ENCODE results near the gene TMEM209.

TMEM209 gene

DNA sequence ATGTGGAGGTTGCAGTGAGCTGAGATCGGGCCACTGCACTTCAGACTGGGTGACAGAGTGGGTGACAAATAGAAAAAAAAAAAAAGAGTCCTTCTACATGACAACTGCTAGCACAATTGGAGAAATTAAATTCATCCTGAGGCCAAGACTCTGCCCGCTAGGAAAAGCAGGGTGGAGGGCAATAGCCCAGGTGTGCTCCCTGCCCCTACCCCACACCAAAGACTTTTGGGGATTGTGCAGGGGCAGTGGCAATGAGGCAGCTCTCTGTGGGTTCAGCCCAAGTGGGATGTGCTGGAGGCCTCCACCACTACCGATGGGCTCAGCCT is 61.3 kb downstream of the TMEM209 start:
- DNase-seq (ENCODE audit: low spot score): no peak

DNA sequence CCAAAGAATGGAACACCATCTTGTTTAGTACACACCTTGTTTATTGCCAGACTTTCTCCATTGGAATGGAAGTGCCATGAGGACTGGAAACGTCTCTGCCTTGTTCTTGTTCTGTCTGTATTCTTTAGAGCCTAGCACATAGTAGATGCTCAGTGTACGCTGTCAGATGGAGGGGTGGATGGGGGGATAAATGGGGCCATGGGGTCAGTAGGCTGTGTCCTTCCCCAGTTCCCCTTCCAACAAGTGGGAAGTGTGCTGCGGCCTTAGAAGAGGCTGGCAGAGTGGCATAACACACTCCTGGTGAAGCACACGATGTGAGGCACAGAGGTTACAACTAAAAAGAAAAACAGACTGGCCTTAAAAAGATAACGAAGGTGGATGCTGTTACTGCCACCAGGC is 61.9 kb downstream of the TMEM209 start:
- DNase-seq (ENCODE audit: low spot score): no peak

DNA sequence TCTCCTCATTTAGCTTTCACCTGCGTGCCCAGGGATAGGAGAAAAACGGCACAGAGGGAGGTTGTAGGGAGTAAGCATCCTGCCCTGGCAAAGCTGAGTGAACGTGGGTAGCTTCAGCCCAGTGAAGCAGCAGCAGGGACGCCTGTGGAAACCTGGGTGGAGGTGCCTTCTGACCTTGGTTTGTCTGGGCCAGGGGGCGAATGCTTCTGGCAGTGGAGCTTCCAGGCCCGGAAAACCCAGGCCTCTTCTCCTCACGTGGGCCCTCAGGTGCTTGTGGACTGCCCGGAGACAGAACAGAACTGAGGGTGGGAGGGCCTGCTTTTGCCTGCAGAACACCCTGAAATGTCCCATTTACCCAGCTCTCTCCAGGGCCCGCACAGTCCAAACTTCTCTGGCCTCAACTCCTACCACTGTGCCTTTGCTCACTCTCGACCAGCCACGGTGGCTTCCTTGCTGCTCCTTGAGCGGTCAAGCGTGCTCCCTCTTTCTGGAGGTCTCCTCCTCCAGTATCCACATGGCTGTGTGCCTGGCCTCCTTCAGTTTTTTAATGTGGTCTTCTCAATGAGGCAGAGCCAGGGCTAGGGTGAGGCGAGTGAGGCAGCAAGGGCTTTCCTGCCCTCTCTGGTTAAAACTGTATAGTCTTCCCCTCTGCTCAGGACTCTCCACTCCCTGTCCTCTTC is 62.4 kb downstream of the TMEM209 start:
- DNase-seq (ENCODE audit: low spot score): no peak

DNA sequence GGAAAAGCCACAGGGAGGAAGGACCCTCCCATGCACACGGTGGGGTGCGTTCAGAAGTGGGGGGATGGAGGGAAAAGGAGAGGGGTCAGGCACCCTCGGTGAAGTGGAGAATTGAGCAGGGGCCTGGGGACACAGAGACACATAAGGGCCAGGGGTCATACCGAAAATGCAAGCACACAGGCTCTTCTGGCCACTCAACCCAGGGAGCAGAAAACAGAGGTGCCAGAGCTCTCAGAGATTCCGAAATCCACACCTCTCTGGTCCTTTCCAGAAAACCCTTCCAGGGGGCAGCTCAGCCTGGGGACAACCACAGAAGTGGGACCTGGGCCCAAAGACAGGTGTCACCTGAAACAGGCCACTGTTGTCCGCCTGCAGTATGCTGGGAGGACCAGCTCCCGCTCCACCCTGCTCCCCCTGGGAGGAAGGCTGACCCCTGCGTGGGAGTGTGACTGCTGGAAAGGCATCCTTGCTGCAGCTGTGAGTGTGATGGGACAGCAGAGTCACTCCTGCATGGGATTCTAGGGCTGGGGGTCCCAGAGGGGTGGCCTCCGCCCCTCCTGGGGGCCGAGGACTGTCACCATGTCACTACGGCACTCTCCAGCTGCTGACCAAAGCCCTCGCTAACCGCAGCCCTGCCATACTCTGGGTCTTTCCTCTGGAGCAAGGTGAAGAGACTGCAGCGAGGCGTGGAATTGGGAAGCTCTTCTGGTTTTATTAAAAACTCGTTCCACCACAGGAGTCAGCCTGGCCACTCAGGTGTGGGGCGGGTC is 63.1 kb downstream of the TMEM209 start:
- no peak for DNase-seq (ENCODE audit: low spot score)

DNA sequence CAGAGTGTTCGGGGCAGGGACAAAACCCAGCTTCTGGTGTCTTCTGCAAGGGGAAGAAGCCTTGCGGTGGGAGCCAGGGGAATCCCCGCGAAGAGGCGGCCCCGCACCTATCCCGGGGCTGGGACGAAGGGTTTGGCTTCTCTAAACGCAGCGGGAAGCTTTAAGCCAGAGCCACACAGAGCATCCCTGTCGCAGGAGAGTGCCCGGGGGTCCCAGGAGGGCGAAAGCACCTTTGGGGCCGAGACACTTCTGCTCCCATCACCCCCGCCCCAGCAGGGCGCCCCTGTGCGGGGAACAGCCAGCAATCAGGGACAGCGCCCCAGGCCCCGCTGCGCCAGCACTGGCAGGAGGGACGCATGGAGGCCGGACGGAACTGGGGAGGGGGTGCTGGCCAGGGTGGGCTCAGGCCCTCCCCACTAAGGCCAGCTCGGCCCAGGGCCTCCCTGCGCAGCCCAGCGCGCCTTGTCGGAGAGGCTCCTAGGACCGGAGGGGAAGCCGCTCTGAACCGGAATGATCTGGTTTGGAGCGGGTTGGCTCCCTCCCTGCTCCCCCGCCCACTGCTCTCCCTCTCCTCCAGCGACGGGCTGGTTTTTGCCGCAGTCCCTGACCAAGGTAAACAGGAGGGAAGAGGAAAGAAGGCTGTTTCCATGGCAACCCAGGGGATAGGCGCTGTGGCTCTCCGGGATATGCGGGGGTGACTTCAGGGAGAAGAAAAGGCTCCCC is 63.9 kb downstream of the TMEM209 start:
- peak; percentile 13 for DNase-seq (ENCODE audit: low spot score)

DNA sequence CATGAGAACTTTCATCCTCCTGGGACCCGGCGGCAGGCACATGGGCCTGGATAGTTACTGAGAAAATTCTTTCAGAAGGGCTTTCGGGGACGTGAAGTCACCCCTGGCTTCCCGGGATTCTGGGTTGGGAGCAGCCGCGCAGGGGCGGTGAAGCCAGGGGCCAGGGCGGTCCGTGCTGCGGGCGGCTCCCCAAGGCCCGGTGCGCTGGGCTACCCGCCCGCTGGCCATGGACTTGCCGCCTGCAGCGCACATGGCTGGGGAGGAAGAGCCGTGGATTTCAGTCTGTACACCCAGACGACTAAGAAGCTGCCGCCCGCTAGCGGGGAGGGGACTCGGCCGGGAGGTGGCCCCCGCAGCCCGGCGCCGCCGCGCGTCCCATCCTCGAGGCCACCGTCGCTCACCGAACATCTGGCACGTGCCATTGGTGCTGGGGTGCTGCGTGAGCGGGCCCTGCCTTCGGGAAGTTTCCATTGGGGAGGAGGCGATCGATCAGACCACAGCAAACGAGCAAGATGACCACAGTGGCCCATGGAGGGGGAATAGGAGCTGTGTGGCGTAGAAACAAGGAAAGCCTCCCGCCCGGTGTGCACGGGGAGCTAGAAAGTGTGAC is 64.5 kb downstream of the TMEM209 start:
- no peak for DNase-seq (ENCODE audit: low spot score)

DNA sequence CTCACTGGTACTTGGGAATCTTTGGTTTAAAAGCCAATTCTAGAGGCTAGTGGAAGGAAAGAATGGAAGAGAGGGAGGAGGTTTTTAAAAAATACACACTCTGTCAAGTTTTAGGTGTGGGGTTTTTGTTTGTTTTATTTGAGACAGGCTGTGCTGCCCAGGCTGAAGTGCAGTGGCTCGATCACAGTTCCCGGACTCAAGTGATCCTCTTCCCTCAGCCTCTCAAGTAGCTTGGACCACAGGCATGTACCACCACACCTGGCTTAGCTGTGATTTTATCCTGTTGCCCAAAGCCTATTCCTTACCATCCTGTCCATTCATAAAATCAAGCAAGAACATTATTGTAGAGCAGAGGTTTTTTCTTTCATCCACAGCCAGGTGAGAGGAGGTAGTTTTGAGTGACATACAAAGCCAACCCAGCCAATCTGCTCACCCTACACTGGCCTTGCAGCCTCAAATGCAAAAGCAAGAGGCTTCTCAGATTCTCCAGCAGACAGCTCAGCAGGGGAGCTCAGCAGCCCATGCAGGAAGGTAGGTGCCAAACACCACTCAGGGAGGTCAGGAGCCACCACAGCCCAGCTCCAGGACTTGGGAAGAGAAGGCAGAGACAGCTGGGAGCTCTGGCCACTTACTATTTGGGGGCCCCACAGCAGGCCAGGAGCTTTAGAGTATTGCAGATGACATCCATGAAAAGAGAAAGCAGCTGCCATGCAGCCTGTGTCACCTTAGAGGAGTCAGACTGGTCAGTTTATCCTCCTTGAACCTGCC is 65.8 kb downstream of the TMEM209 start:
- no peak for DNase-seq (ENCODE audit: low spot score)

DNA sequence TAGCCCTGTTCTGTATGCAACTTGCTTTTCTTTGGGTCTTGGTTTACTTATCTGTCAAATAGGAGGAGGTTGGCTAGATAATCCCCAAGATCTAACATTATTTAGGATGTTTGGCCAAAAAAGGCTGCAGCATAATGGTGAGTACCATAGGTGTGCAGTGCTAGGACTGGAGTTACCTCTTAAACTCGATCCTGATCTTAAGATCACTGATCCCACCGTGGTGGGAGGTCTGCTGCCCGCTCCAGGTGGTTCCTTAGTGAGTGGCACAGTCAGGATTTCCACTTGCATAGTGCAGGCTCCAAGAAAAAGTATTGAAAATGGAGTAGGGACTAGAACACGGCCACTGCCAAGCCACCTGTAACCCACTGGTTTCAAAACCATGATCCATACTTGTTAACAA is 68.0 kb downstream of the TMEM209 start:
- DNase-seq (ENCODE audit: low spot score): no peak

DNA sequence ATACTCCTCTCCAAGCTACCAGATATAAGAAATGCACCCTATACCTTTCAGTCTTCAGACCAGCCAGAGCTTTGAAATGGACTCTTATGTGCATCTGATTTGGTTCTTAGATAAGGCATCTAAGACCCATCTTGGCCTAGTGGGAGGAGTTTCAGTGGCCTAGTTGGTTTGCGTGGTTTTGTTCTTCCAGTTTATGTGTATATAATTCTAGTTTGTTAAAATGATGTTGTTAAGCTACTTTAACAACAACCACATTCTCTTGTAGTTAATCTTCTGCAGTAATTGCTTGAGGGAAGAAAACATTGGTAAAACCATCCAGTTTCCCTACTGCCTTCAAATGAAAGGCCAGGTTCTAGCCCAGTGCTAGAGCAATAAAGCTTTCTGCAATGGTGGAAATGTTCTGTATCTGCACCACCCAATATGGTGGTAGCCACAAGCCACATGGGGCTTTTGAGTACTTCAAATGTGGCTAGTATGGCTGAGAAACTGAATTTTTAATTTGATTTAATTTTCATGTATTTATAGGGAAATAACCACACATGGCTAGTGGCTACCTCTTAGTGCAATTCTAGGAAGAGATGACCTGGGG is 68.5 kb downstream of the TMEM209 start:
- DNase-seq (ENCODE audit: low spot score): no peak

DNA sequence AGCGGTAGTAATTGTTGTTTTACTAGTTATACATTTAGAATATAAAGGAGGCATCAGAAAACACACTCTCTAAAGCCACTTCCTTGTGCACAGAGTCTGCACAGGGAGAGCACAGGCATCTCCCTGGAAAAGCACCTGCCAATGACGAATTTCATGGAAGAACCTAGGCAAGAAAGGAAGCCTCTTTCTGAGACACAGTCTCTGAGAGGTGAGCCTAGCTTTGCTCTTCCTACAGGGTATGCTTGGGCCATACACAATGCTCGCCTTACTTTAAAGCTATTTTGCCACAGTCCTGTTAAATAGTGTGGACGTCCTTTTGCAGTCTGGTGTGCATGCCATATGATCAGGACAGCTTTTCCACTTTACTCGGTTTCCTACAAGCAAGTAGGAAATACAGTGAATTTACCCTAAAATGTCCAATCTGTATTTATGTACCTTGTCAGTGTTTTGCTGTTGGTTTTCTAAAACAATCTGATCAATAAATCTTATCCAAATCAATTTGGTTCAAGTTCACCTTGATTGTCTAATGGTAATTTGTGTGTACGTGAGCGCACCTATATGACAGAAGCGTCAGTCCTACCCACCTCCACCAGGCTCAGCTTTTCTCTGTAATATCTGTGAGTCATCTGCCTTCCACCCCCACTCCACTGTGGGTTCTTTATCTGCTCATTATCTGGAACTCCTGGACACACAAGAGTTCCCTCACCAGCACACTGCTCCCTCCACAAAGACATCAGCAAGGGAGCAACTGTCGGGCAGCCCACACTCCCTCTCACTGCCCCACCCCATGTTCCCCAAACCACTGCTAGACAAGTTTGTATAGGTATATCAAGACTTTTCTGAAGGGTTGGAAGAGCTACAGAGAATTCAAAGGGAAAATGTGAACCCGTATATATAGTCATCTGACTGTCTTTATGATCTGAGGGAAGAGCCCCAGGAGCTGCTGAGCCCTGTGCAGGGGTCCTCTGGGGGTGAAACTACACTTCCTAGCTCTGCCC is 69.7 kb downstream of the TMEM209 start:
- DNase-seq (ENCODE audit: low spot score): no peak

DNA sequence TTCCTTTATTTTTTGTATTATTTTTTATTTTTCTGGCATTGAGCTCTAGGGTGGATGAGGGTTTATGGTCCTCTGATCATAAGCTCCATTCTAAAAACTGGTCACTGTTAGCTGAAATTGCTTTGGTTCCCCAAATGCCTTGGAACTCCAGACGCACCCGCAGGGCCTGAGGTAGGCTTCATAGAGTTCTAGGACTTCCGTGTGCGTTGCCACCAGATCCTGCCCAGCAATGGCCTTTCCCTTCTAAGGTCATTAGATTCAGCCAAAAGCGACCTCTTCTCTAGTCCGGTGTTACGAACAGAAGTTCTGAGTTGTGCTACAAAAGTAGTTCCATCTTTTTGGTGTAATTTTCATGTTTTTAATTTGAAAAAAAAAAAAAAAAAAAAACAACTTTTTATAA is 70.5 kb downstream of the TMEM209 start:
- no peak for DNase-seq (ENCODE audit: low spot score)

DNA sequence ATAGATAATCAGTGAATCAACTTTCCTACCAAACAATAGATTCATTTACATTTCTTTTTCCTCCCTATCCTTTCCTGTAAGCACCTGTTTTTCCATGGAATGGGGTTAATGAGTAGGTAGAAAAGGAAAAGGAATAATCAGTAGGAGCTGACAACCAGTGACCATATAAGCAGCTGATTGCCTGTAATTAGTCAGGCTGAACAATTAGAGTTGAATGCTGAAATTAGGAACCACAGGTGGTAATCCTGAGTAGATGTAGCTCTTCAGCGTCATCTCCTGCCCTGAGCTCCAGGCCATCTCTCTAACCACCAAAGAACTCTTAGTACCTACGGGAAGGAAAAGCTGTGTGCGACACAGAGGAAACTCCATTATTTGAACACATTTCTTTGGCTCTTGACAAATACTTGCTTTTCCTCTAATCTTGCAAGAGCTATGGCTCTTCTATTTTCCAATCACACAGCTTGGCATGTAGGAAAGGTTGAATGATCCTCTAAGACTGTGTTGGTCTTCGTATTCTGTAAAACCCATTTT is 71.0 kb downstream of the TMEM209 start:
- no peak for DNase-seq (ENCODE audit: low spot score)

DNA sequence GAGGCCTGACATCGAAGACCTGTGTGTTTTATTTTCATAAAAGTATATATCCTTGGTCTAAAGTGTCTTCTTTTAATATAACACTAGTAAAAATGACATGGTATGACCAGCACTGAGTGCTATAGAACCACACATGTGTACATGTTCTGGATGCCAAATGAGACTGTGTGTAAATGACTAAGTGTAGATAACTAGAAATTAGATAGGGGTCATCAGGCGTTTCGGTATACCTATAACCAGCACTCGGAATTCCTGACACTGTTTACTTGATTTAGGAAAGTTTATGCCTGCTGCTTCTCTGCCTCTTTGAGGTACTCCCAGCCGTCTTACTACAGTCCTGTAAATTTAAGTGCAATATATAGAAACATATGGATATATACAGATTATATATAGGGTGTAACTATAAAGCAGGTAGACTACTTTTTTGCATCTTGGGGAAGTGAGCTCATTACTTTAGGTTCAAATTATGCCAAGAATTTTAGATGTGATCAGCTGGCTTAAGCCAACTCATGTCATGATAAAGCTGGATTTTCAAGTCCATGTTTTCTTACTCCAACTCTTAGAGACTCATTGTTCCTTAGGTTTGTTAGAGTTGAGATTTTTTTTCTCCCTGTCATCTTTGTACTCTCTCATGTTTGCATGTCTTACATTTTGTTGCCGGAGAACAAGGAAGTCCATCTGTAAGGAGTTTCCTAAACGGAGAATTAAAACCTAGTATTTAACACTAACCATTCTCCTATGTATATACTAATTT is 72.0 kb downstream of the TMEM209 start:
- DNase-seq (ENCODE audit: low spot score): no peak

DNA sequence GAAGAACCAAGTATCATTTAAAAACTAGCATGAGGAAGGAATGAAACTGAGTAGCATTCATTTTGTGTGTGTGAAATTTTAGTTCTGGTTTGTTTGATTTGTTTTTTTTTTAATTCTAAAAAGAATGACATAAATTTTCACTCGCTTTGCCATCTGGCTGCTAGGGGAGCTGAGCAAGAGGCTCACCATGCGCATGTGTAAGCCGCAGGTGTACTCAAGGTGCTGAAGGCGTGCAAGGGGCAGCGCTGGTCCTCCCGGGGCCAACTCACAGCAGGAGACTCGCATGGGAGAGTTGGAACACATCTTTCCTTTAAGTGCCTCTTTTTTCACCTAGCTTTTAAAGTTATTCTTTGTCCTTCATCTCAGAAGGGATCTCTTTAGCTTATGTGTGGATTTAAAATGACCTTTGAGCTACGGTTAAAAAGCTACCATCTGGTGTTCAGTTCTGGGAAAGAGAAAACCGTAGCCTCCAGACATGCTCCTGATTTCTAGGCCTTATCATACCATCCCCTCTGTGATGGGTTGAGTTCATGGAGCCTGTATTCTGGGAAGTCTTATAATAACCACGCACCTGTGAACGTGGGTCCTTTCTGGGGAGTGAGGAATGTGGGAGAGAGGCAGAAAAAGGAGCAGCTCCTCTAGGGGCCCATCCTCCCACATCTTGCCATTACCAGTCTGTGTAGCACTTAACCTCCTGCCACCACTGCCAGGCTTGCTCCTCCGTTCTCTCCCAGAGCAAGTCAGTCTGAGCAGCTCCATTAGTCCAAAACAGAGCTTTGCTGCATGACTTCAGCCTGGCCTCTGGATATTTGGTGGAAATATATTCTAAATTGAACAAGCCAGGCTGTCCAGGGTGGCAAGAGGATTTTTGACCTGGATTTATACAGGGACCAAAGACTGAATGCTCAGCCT is 73.0 kb downstream of the TMEM209 start:
- no peak for DNase-seq (ENCODE audit: low spot score)

DNA sequence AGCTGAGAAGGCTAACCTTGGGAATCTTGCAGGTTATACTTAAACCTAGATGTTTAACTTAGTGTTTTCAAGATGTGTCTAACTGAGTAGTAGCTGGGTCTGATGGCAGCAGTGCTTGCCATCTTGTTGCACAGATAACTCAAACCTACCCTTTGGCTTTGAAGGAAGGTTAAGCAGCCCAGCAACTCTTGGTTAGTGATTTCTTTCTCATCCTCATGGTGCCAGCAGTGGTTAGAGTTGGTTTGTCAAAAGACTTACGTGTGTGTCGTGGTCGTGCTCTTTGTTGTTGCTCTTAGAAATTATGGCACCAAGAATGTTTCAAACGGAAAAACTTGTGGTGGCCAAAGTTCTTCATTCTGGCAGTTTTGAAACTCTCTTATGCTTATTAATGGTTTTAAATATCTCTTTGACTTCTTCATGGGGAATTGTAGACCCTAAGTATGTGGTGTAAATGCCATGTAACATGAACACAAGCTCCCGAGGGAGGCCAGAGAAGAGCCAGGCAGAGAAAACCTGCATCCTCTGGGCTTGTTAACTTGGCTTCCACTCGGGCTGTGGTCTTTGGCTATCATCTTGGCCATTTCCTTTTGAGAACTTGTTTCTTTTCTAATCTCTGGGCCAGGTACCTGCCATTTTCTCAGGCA is 73.9 kb downstream of the TMEM209 start:
- no peak for DNase-seq (ENCODE audit: low spot score)

DNA sequence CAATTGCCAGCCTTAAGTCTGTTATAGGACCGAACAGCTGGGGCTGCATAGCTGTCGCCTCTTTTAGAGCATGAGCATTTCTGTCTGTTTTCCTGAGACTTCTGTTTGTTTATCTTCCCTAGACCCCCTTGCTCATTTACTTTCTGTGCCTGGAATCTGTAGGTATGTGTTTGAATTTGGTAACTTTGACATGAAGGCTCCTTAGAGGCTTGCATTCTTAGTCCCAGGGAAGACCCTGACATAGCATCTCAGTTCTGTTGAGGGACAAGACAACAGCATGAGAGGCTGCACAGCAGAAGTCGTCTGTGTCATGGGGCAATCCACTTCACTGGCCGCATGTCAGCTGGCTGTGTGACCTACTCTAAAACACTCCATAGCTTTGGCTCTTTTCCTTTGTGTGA is 76.2 kb downstream of the TMEM209 start:
- no peak for DNase-seq (ENCODE audit: low spot score)

DNA sequence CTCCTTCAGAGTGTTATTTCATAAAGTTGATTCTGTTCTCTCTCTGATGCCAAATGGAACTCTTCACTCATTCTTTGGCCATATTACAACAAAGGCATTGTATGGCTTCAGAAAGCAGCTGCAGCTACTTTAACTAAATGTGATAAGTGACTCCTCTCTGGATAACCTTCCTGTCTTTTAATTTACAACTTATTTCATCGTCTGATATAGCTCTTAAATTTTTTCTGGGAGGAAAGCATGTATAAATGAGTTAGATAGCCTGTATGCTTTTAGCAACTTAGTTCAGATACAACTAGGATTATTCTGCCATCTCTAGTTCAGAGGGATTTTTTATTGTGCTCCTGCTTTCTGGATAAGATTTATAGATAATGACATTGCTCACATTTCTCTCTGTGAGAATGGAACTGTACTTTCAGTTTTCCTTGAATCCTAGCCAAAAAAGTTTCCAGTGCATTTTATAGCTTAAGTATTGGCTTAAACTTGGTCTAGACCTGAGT is 77.3 kb downstream of the TMEM209 start:
- DNase-seq (ENCODE audit: low spot score): no peak

DNA sequence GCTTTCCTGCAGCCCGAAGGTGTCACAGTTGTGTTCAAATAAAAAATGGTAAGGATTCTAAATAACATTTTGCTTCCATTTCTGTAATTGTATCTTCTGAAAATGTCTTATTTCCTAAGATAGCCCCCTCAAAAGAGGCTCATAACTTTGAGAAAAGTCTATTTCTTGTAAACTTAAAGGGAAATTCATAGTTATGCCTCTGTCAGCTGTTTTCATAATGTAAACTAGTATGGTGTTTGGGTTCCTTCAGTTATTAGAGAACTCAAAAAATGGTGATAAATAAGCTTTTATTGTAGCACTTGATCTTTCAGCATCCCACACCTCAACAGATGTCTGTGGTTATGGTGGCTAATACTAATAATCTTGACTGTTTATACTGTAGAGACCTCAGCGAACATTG is 77.8 kb downstream of the TMEM209 start:
- DNase-seq (ENCODE audit: low spot score): no peak

All from kidney capillary endothelial cell (primary cell).